Mesodermal cell (in vitro differentiated cells): ENCODE data around the gene ZFYVE9.
"Not testable (repeated sequence)": the region's sequence is repeated elsewhere in the genome, so short reads cannot be mapped to it uniquely, and the experiment has no call there.

ENCODE experiments used
- H3K27ac ChIP-seq: 2 replicates; pipeline ENCODE4 v1.7.0; 2013; ENCODE audit warnings: mild to moderate bottlenecking, low read depth, low read length, moderate library complexity; ENCODE audit not compliant: severe bottlenecking
- H3K36me3 ChIP-seq: 2 replicates; pipeline ENCODE4 v1.7.1; 2013; ENCODE audit warnings: mild to moderate bottlenecking, low read length, moderate library complexity; ENCODE audit not compliant: control insufficient read depth, insufficient read depth
- H3K4me1 ChIP-seq: one replicate; pipeline ENCODE4 v1.7.1; 2013; ENCODE audit warnings: mild to moderate bottlenecking, low read length; ENCODE audit not compliant: insufficient read depth, control insufficient read depth, poor library complexity, severe bottlenecking
- H3K4me3 ChIP-seq: 2 replicates; pipeline ENCODE4 v1.7.0; 2013; ENCODE audit warnings: low read length, control low read depth, mild to moderate bottlenecking; ENCODE audit not compliant: insufficient read depth, poor library complexity, severe bottlenecking; ENCODE audit errors: extremely low read depth
- H3K9me3 ChIP-seq: 2 replicates; pipeline ENCODE4 v1.7.1; 2013; ENCODE audit warnings: mild to moderate bottlenecking, low read length, moderate library complexity; ENCODE audit not compliant: control insufficient read depth
- WGBS, 2 experiments: methylation state at CpG; one replicate each; pipeline ENCODE4 v1.1.5; 2013; ENCODE audit warnings: missing lambda C conversion rate in 2 of 2; ENCODE audit not compliant: insufficient coverage in 2 of 2; 5-methylcytosine and 5-hydroxymethylcytosine counted together

Gene ZFYVE9

DNA sequence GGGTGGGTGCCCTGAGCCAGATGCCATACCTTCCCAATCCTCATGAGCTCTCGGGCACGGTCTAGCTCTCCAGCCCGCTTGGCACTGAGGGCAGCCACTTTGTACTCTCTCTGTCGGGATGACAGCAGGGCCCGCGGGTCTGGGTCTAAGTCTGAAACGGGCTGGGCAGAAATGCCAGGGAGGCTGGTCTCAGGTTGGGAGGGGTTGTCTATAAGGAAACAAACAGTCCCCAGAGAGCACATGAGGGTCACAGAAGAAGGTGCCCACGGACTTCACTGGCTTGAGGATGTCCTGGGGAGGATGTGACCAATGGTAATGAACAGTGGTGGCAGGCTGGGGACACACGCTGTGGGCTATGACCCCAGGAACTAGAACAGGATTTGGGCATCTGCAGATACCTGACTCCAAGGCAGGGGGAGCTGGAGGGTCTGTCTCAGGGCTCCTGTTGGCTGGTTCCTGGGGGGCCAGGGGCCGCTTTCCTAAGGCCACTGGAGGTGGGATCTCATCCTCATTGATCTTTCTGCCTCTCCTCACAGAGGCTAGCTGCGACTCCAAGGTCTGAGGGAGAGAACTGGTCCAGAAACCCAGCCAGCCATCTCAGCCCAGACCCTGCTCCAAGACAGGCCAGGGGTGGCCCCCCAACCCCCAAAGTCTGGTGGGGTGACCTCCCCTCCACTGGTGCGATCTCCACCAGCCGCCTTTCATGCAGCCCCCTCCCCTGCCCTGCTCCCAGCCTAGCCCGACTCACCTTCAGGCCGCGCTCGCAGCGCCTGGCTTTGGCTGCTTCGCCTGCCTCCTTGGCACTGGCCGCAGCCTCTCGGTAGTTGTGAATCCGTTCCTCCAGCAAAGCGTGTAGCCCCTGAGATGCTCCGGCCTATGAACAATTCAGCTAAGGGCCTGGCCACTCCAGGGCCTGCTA, 218.0 kb downstream of the ZFYVE9 start:
- Histone ChIP-seq H3K4me3 (no peak overlapping the region), H3K27ac (no peak overlapping the region), H3K4me1 (peaks cover 8% of the 10 kb centered on the region), H3K9me3 (no peaks in the 10 kb centered on the region), H3K36me3 (peaks cover 98% of the 10 kb centered on the region)
- 96 to 99% methylated on average over 21 to 22 of the region's 24 CpGs for WGBS, 2 experiments

DNA sequence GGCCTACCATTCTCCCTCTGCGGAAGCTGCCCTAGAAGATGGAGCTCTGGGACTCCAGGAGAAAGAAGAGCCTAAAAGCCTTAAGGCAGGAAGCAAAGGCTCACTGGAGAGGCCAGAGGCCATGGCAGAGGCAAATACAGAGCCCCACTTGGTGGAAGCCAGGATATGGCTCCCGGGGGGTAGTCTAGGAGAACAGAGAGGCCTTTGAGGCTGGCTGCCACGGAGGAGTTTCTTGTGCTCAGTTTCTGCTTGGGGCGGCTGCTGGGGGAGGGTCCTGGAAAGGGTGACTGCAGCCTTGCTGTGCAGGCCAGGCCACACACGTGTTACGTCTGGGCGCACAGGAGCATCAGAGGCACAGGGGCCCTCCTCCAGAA, 218.7 kb downstream of the ZFYVE9 start:
- Histone ChIP-seq H3K4me3 (no peak overlapping the region), H3K27ac (no peak overlapping the region), H3K4me1 (peaks cover 8% of the 10 kb centered on the region), H3K36me3 (peaks cover 91% of the 10 kb centered on the region), H3K9me3 (no peaks in the 10 kb centered on the region)
- WGBS, 2 experiments, result 96 to 99% methylated on average over 6 to 7 of the region's 7 CpGs

GRCh38 chr1:52364235-52364839, 222.4 kb downstream of the ZFYVE9 start:
- peaks cover 54% of the 10 kb centered on the region for H3K36me3 ChIP-seq
- peaks cover 8% of the 10 kb centered on the region for H3K4me1 ChIP-seq
- no peak overlapping the region for H3K27ac ChIP-seq
- 83 to 87% methylated on average over 3 to 5 of the region's 5 CpGs for WGBS, 2 experiments
- H3K9me3 ChIP-seq, result no peaks in the 10 kb centered on the region
- peak overlapping the region; percentile 95 for H3K4me3 ChIP-seq

DNA sequence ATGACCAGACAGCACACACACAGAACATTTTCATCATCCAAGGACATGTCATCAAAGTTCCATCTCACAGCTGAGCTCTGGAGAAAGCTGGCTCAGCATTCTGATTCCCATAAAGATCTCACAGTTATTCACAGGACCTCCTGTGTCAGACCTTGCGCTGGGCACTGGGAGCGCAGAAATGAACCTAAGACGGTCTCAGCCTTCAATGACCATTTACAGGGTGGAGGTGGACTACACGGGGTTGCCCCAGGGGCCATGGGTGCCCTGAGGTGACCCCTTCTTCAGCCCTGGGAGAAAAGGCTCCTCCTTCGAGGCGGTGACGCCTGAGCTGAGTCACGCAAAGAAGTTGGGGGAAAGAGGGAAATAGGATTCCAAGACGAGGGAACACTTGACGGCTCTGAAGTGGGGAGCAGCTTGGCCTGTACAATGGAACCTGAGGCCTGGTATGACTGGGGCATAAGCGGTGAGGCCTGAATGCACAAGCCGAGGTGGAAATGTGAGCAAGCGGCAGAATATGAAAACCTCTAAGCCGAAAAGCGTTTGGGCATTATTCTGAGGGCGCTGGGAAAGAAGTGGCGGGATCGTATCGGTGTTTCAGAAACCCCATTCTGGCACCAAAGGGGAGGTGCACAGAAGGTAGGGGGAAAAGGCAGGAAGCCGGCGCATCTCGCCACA, 223.3 kb downstream of the ZFYVE9 start:
- no peaks in the 10 kb centered on the region for H3K9me3 ChIP-seq
- H3K27ac ChIP-seq, result peak overlapping the region; percentile 87
- WGBS, 2 experiments, result 9 to 11% methylated on average over 21 to 22 of the region's 22 CpGs

DNA sequence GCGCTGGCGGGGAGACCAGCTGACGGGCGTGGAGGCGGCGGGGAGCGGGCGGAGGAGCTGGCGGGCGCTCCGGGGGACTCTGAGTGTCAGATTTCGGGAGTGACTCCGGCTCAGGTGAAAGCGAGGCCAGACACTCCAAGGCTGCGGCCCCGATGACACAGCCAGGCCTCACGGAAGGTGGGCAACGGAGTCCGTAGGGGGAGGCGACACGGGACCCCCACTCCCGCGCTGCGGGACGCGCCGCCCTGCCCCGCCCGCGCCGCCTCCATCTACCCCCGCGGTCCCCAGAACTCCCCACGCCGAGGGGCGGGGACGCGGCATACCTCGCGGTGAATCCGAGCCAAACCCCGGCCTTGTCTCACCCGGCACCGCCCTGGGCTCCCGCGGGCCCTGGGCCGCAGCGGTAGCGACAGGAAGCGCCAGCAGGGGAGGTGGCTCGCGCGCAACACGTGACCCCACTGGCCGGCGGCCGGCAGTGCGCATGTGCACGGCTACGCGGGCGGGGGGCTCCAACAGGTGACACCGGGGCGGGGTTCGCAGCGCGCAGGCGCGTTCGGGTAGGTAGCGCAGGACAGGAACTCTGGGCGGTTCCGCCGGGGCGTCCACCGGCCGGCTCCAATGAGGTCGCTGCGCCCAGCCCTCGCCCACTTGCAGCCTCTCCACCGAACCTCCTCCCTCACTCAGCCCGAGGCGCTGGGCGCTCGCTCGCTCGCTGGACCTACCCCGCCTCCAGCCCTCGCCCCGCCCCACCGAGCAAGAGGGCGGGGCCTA, 224.0 kb downstream of the ZFYVE9 start, which contains the start of gene CC2D1B:
Gene CC2D1B (minus strand): TSS at position 460 of the 771 bp plus-strand sequence. CDS start 1,585 bp downstream, outside the sequence.
- Histone ChIP-seq H3K27ac (peak within 1 kb of the TSS; percentile 87), H3K4me1 (peaks cover 8% of the 10 kb centered on the region), H3K4me3 (peak within 1 kb of the TSS; percentile 95), H3K9me3 (no peaks in the 10 kb centered on the region), H3K36me3 (peaks cover 39% of the 10 kb centered on the region)
- WGBS, 2 experiments, result 1% methylated on average over 63 to 67 of the region's 92 CpGs

More for the DNA sequence above, 223.3 kb downstream of the ZFYVE9 start:
- Histone ChIP-seq H3K4me3 (peak overlapping the region; percentile 95), H3K36me3 (peaks cover 45% of the 10 kb centered on the region), H3K4me1 (peaks cover 8% of the 10 kb centered on the region)

DNA sequence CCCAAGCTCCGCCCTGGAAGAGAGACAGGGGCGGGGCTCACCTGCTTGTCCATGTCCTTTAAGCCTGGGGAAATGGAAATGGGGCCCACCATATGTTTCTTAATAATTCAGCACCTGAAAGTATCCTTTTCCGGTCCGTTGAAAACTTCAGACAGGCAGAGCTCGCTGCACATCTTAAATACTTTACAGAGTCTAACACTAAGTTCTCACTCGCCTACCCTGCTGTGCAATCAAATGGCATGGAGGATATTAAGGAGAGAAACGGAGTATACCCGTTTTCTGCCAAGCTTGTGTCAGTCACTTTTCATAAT, 224.6 kb downstream of the ZFYVE9 start:
- Histone ChIP-seq H3K9me3 (no peaks in the 10 kb centered on the region), H3K27ac (no peak overlapping the region)

DNA sequence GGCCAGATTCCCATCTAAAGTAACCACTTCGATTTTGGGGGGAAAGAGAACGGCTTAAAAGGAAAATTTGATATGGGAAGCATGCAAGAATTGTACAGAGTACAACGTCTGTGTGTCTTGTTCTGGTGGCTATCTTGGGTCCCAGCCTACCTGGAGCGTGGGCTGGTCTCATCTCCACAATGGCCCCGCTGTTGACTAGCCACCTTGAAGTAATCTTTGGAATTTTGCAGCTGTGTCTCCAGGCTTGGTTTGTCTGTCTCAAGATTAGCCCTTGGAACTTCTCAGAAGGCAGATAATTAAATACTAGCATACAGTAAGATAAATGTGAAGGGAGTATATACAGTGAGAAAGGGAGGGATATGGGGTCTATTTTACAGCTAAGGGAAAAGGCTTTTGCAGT, 225.4 kb downstream of the ZFYVE9 start:
- H3K4me1 ChIP-seq, result peaks cover 8% of the 10 kb centered on the region
- H3K9me3 ChIP-seq, result no peaks in the 10 kb centered on the region
- no peak overlapping the region for H3K4me3 ChIP-seq
- H3K36me3 ChIP-seq, result peaks cover 33% of the 10 kb centered on the region
- 98 to 99% methylated on average over 5 of the region's 5 CpGs for WGBS, 2 experiments
- H3K27ac ChIP-seq, result no peak overlapping the region

More for the DNA sequence above, 224.6 kb downstream of the ZFYVE9 start:
- peaks cover 8% of the 10 kb centered on the region for H3K4me1 ChIP-seq
- WGBS, 2 experiments, result 48 to 77% methylated on average over 3 to 6 of the region's 8 CpGs
- peak overlapping the region; percentile 95 for H3K4me3 ChIP-seq
- peaks cover 37% of the 10 kb centered on the region for H3K36me3 ChIP-seq

DNA sequence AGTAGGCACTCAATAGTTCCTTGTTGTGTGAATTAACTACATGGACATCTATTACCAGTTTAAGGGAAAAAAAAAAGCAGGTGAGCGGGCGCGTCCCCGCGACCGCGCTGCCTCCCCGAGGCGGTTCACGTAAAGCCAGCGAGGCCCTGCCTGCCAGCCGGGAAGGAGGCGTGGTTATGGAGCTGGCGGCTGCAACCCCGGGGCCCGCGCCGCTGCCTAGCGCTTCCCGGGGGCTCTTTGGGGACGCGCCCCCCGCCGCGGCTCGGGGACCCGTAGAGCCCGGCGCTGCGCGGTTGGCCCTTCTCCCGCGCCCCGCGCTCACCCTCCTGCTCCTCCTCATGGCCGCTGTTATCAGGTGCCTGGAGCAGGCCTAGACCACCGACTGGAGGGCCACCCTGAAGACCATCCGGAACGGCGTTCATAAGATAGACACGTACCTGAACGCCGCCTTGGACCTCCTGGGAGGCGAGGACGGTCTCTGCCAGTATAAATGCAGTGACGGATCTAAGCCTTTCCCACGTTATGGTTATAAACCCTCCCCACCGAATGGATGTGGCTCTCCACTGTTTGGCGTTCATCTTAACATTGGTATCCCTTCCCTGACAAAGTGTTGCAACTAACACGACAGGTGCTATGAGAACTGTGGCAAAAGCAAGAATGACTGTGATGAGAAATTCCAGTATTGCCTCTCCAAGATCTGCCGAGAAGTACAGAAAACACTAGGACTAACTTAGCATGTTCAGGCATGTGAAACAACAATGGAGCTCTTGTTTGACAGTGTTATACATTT, 226.7 kb downstream of the ZFYVE9 start:
- H3K4me1 ChIP-seq, result peaks cover 8% of the 10 kb centered on the region
- H3K36me3 ChIP-seq, result peaks cover 32% of the 10 kb centered on the region
- no peak overlapping the region for H3K27ac ChIP-seq
- H3K9me3 ChIP-seq, result no peaks in the 10 kb centered on the region
- peak overlapping the region; percentile 33 for H3K4me3 ChIP-seq
- 8 to 10% methylated on average over 35 to 37 of the region's 51 CpGs for WGBS, 2 experiments

DNA sequence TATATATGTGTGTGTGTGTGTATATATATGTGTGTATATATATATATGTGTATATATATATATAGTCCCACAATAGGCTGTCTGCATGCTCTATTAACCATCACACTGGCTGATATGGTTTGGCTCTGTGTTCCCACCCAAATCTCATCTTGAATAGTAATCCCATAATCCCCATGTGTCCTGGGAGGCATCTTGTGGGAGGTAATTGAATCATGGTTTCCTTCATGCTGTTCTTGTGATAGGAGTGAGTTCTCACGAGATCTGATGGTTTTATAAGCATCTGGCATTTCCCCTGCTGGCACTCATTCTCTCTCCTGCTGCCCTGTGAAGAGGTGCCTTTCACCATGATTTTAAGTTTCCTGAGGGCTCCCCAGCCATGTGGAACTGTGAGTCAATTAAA, 228.0 kb downstream of the ZFYVE9 start:
- peaks cover 32% of the 10 kb centered on the region for H3K36me3 ChIP-seq
- H3K27ac ChIP-seq, H3K9me3 ChIP-seq, H3K4me1 ChIP-seq, H3K4me3 ChIP-seq: not testable (repeated sequence)
- whole genome bisulfite sequencing, 2 experiments, result 100% methylated on average over 1 of the region's 1 CpG; no CpG with 5 or more reads in 1 of the 2 experiments
